HEK293T (cell line): ENCODE data around the gene PDCD7.
"Not testable (repeated sequence)": the region's sequence is repeated elsewhere in the genome, so short reads cannot be mapped to it uniquely, and the experiment has no call there.

Experiments used
- ARNT ChIP-seq: fragments of 450-650 bp; IDR thresholded peaks from 2 replicates; pipeline ENCODE4 v1.6.1; 2017; ENCODE audit warnings: mild to moderate bottlenecking
- BHLHE40 ChIP-seq: fragments of 450-650 bp; IDR thresholded peaks from 2 replicates; pipeline ENCODE4 v1.6.1; 2016; ENCODE audit warnings: mild to moderate bottlenecking, moderate library complexity, borderline replicate concordance
- FOXK2 ChIP-seq: fragments of 450-650 bp; IDR thresholded peaks from 2 replicates; pipeline ENCODE4 v1.6.1; 2016; ENCODE audit warnings: mild to moderate bottlenecking
- FOXM1 ChIP-seq: fragments of 450-650 bp; IDR thresholded peaks from 2 replicates; pipeline ENCODE4 v1.6.1; 2017; ENCODE audit warnings: mild to moderate bottlenecking, borderline replicate concordance
- HDGF ChIP-seq: fragments of 450-650 bp; IDR thresholded peaks from 2 replicates; pipeline ENCODE4 v1.6.1; 2017; ENCODE audit warnings: antibody characterized with exemption, borderline replicate concordance
- NFRKB ChIP-seq: fragments of 450-650 bp; IDR thresholded peaks from 2 replicates; pipeline ENCODE4 v1.6.1; 2016; ENCODE audit warnings: mild to moderate bottlenecking, moderate library complexity
- SP1 ChIP-seq: fragments of 450-650 bp; IDR thresholded peaks from 2 replicates; pipeline ENCODE4 v1.6.1; 2017
- TARDBP ChIP-seq: fragments of 450-650 bp; IDR thresholded peaks from 2 replicates; pipeline ENCODE4 v1.6.1; 2016
- ZNF384 ChIP-seq: fragments of 450-650 bp; IDR thresholded peaks from 2 replicates; pipeline ENCODE4 v1.6.1; 2016
- TF ChIP-seq, protein P1 (sequence below): fragments of 450-650 bp; IDR thresholded peaks from 2 replicates; pipeline ENCODE4 v1.6.1; 2016

DNA sequence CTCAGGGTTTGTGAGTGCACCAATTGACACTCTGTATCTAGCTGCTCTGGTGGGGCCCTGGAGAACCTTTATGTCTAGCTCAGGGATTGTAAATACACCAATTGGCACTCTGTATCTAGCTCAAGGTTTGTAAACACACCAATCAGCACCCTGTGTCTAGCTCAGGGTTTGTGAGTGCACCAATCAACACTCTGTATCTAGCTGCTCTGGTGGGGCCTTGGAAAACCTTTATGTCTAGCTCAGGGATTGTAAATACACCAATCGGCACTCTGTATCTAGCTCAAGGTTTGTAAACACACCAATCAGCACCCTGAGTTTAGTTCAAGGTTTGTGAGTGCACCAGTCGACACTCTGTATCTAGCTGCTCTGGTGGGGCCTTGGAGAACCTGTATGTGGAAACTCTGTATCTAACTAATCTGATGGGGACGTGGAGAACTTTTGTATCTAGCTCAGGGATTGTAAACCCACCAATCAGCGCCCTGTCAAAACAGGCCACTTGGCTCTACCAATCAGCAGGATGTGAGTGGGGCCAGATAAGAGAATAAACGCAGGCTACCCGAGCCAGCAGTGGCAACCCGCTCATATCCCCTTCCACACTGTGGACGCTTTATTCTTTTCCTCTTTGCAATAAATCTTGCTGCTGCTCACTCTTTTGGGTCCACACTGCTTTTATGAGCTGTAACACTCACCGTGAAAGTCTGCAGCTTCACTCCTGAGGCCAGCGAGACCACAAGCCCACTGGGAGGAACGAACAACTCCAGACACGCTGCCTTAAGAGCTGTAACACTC is 57.8 kb downstream of the PDCD7 start:
- TF ChIP-seq ARNT, ZNF384, NFRKB, SP1, TARDBP, BHLHE40, FOXK2, FOXM1, HDGF: not testable (repeated sequence)
- TF ChIP-seq, protein P1, sequence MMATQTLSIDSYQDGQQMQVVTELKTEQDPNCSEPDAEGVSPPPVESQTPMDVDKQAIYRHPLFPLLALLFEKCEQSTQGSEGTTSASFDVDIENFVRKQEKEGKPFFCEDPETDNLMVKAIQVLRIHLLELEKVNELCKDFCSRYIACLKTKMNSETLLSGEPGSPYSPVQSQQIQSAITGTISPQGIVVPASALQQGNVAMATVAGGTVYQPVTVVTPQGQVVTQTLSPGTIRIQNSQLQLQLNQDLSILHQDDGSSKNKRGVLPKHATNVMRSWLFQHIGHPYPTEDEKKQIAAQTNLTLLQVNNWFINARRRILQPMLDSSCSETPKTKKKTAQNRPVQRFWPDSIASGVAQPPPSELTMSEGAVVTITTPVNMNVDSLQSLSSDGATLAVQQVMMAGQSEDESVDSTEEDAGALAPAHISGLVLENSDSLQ, result not testable (repeated sequence)
